IMR-90 (cell line): ENCODE measurements around the gene SMOC1. TPM values are rescaled to one million over a fixed set of nuclear protein-coding genes. Genes with fewer than 3 reads are reported as not detected.

ENCODE experiments used
- ATAC-seq: fragments of 200-7000 bp; cut with Tn5 transposase; 2 replicates; pipeline ENCODE4 v1.9.1; 2020; ENCODE audit warnings: low read depth, mild to moderate bottlenecking, moderate library complexity
- BruUV-seq: library from RNA; stranded (reverse); fragments of 400-500 nt; replicated peaks from 2 replicates; lab custom pipeline; 2021; lab: Mats Ljungman, UMichigan
- CTCF ChIA-PET: fragments of 300-600 bp; formaldehyde crosslinking; extraction: SDS; loops from one replicate; lab custom pipeline; 2021; ENCODE audit warnings: antibody characterized with exemption; lab: Yijun Ruan, JAX
- POLR2A ChIA-PET: fragments of 300-600 bp; sonication (Branson Sonifier 250); formaldehyde crosslinking; loops from one replicate; lab custom pipeline; 2022; ENCODE audit warnings: antibody characterized with exemption; ENCODE audit not compliant: unreplicated experiment; lab: Charles Lee
- DNase-seq: peaks from one replicate; pipeline ENCODE4 v3.0.0; 2013
- H2AFZ ChIP-seq: replicated peaks from 2 replicates; pipeline ENCODE3; 2013; ENCODE audit warnings: low read length, mild to moderate bottlenecking; ENCODE audit not compliant: poor library complexity
- H2AK5ac ChIP-seq: 2 replicates; pipeline ENCODE4 v1.6.1; 2013; ENCODE audit warnings: low read depth, low read length, inconsistent platforms
- H2AK9ac ChIP-seq: replicated peaks from 2 replicates; pipeline ENCODE3; 2013; ENCODE audit warnings: mild to moderate bottlenecking, low read depth, low read length, moderate library complexity; ENCODE audit not compliant: poor library complexity
- H2BK120ac ChIP-seq: 2 replicates; pipeline ENCODE4 v1.6.1; 2013; ENCODE audit warnings: low read depth, low read length, inconsistent platforms
- H2BK15ac ChIP-seq: 3 replicates; pipeline ENCODE4 v1.6.1; 2013; ENCODE audit warnings: low read depth, low read length, inconsistent platforms
- H2BK20ac ChIP-seq: 2 replicates; pipeline ENCODE4 v1.6.1; 2013; ENCODE audit warnings: low read depth, mild to moderate bottlenecking, inconsistent platforms, low read length, moderate library complexity
- H2BK5ac ChIP-seq: 2 replicates; pipeline ENCODE4 v1.6.1; 2013; ENCODE audit warnings: mild to moderate bottlenecking, low read depth, low read length, inconsistent platforms; ENCODE audit not compliant: poor library complexity, severe bottlenecking
- H3K14ac ChIP-seq: replicated peaks from 2 replicates; pipeline ENCODE4 v1.6.1; 2013; ENCODE audit warnings: low read depth, low read length, inconsistent platforms
- H3K18ac ChIP-seq: 2 replicates; pipeline ENCODE4 v1.6.1; 2013; ENCODE audit warnings: low read depth, low read length, control low read depth
- H3K23ac ChIP-seq: 2 replicates; pipeline ENCODE4 v1.6.1; 2013; ENCODE audit warnings: low read depth, low read length, inconsistent platforms
- H3K27ac ChIP-seq: 2 replicates; pipeline ENCODE4 v1.5.1; 2013; ENCODE audit warnings: mild to moderate bottlenecking, control low read depth, low read length; ENCODE audit not compliant: insufficient read depth
- H3K27me3 ChIP-seq: 2 replicates; pipeline ENCODE4 v1.6.1; 2013; ENCODE audit warnings: low read length; ENCODE audit not compliant: control insufficient read depth, insufficient read depth
- H3K36me3 ChIP-seq: 2 replicates; pipeline ENCODE4 v1.6.1; 2013; ENCODE audit warnings: low read length, mixed read lengths; ENCODE audit not compliant: control insufficient read depth, insufficient read depth
- H3K4ac ChIP-seq: 2 replicates; pipeline ENCODE4 v1.6.1; 2013; ENCODE audit warnings: low read depth, low read length, inconsistent platforms
- H3K4me1 ChIP-seq: 2 replicates; pipeline ENCODE4 v1.6.1; 2013; ENCODE audit warnings: low read length, mixed read lengths; ENCODE audit not compliant: control insufficient read depth, insufficient read depth
- H3K4me2 ChIP-seq: 2 replicates; pipeline ENCODE4 v1.6.1; 2013; ENCODE audit warnings: low read depth, mild to moderate bottlenecking, control low read depth, low read length, moderate library complexity
- H3K4me3 ChIP-seq: 2 replicates; pipeline ENCODE4 v1.5.1; 2013; ENCODE audit warnings: low read depth, mild to moderate bottlenecking, control low read depth, low read length, moderate library complexity; ENCODE audit not compliant: insufficient read depth
- H3K56ac ChIP-seq: 2 replicates; pipeline ENCODE4 v1.6.1; 2013; ENCODE audit warnings: low read length, inconsistent platforms; ENCODE audit not compliant: insufficient read depth; ENCODE audit errors: extremely low read depth
- H3K79me1 ChIP-seq, 2 experiments: 2 replicates each; pipeline ENCODE4 v1.6.1; 2013; ENCODE audit warnings: low read length in 2 of 2, inconsistent platforms in 1 of 2, low read depth in 1 of 2
- H3K9ac ChIP-seq: 2 replicates; pipeline ENCODE4 v1.6.1; 2013; ENCODE audit warnings: low read depth, low read length, control low read depth
- H3K9me1 ChIP-seq: 2 replicates; pipeline ENCODE4 v1.6.1; 2013; ENCODE audit warnings: low read length, inconsistent platforms; ENCODE audit not compliant: insufficient read depth
- H3K9me3 ChIP-seq: 2 replicates; pipeline ENCODE4 v1.6.1; 2013; ENCODE audit warnings: low read length; ENCODE audit not compliant: control insufficient read depth, insufficient read depth
- H4K20me1 ChIP-seq: 2 replicates; pipeline ENCODE4 v1.6.1; 2013; ENCODE audit warnings: low read length, inconsistent platforms; ENCODE audit not compliant: insufficient read depth
- H4K5ac ChIP-seq: 2 replicates; pipeline ENCODE4 v1.6.1; 2013; ENCODE audit warnings: mild to moderate bottlenecking, low read depth, low read length, control low read depth
- H4K8ac ChIP-seq, 2 experiments: 2 replicates each; pipeline ENCODE4 v1.6.1; 2013; ENCODE audit warnings: low read depth in 2 of 2, low read length in 2 of 2, control low read depth in 1 of 2, inconsistent platforms in 1 of 2
- H4K91ac ChIP-seq: 2 replicates; pipeline ENCODE4 v1.6.1; 2013; ENCODE audit warnings: low read depth, low read length, inconsistent platforms; ENCODE audit not compliant: insufficient read depth
- BHLHE40 ChIP-seq: fragments of 150-350 bp; IDR thresholded peaks from 2 replicates; pipeline ENCODE4 v1.6.1; 2016; ENCODE audit warnings: mild to moderate bottlenecking, low read depth, low read length
- CEBPB ChIP-seq: IDR thresholded peaks from 2 replicates; pipeline ENCODE4 v1.6.1; 2012; ENCODE audit warnings: low read depth, low read length, improper control_type of control experiment
- CHD1 ChIP-seq: IDR thresholded peaks from 2 replicates; pipeline ENCODE4 v1.6.1; 2012; ENCODE audit warnings: low read depth, low read length, improper control_type of control experiment
- FOS ChIP-seq: fragments of 150-350 bp; IDR thresholded peaks from 2 replicates; pipeline ENCODE4 v1.6.1; 2016; ENCODE audit warnings: low read depth, low read length
- MAFK ChIP-seq: IDR thresholded peaks from 2 replicates; pipeline ENCODE4 v1.6.1; 2012; ENCODE audit warnings: low read depth, low read length, improper control_type of control experiment
- MAZ ChIP-seq: IDR thresholded peaks from 2 replicates; pipeline ENCODE4 v1.6.1; 2012; ENCODE audit warnings: low read depth, mild to moderate bottlenecking, low read length, improper control_type of control experiment, moderate library complexity, borderline replicate concordance
- MXI1 ChIP-seq: IDR thresholded peaks from 2 replicates; pipeline ENCODE4 v1.6.1; 2012; ENCODE audit warnings: low read depth, mild to moderate bottlenecking, low read length, moderate library complexity, borderline replicate concordance
- NFE2L2 ChIP-seq: fragments of 150-350 bp; IDR thresholded peaks from 2 replicates; pipeline ENCODE4 v1.6.1; 2016; ENCODE audit warnings: low read depth, mild to moderate bottlenecking, low read length
- POLR2A ChIP-seq: IDR thresholded peaks from 2 replicates; pipeline ENCODE4 v1.6.1; 2012; ENCODE audit warnings: mild to moderate bottlenecking, low read depth, low read length
- RAD21 ChIP-seq: IDR thresholded peaks from 2 replicates; pipeline ENCODE4 v1.6.1; 2012; ENCODE audit warnings: low read length, improper control_type of control experiment
- RCOR1 ChIP-seq: IDR thresholded peaks from 2 replicates; pipeline ENCODE4 v1.6.1; 2012; ENCODE audit warnings: mild to moderate bottlenecking, low read length, improper control_type of control experiment; ENCODE audit not compliant: insufficient replicate concordance
- RFX5 ChIP-seq: IDR thresholded peaks from 2 replicates; pipeline ENCODE4 v1.8.0; 2012; ENCODE audit warnings: low read depth, mild to moderate bottlenecking, low read length, moderate library complexity
- SMC3 ChIP-seq: fragments of 150-350 bp; IDR thresholded peaks from 2 replicates; pipeline ENCODE4 v1.6.1; 2016; ENCODE audit warnings: low read depth, mild to moderate bottlenecking, antibody characterized with exemption, low read length, moderate library complexity
- WGBS, 2 experiments: methylation state at CpG; one replicate each; pipeline versions ENCODE4 v1.1.5 to v1.1.7; 2013; ENCODE audit warnings: missing lambda C conversion rate in 2 of 2; ENCODE audit not compliant: insufficient read length in 1 of 2; ENCODE audit errors: extremely low coverage in 2 of 2; 5-methylcytosine and 5-hydroxymethylcytosine counted together
- dilution Hi-C: fragments of 300-500 bp; cut with HindIII; formaldehyde crosslinking; loops from one replicate; pipeline ENCODE4 v1.14.3; 2018; ENCODE audit warnings: low sequenced_read_pairs; ENCODE audit not compliant: unreplicated experiment
- in situ Hi-C: fragments of 300-500 bp; cut with MboI; formaldehyde crosslinking; loops from 3 replicates; pipeline ENCODE4 v1.14.3; 2019; ENCODE audit warnings: low sequenced_read_pairs, inconsistent platforms, mixed read lengths
- intact Hi-C: fragments of 100-400 bp; cut with micrococcal nuclease; formaldehyde crosslinking; loops from 2 replicates; pipeline ENCODE4 v1.10.0; 2022
- polyA plus RNA-seq, 3 experiments: library from polyadenylated mRNA; depleted of rRNA; stranded (reverse); fragments of >200 nt; gene quantifications; 2 replicates each; pipeline ENCODE4 v1.2.3, GENCODE V29; 2012; ENCODE audit warnings: low replicate concordance in 1 of 3
- total RNA-seq: library from RNA; depleted of rRNA; stranded (reverse); fragments of >200 nt; gene quantifications from 2 replicates; pipeline ENCODE4 v1.2.3, GENCODE V29; 2012
- TF ChIP-seq, protein P1 (sequence below): fragments of 150-350 bp; IDR thresholded peaks from 2 replicates; pipeline ENCODE4 v1.6.1; 2016; ENCODE audit warnings: low read depth, mild to moderate bottlenecking, low read length, moderate library complexity, borderline replicate concordance
- TF ChIP-seq, protein P2 (sequence below): fragments of 150-350 bp; IDR thresholded peaks from 2 replicates; pipeline ENCODE4 v1.6.1; 2017; ENCODE audit warnings: mild to moderate bottlenecking, antibody characterized with exemption, low read length, low read depth
- TF ChIP-seq, protein P3 (sequence below): conservative IDR thresholded peaks from 2 replicates; pipeline ENCODE4 v1.5.1; 2012; ENCODE audit warnings: mild to moderate bottlenecking, low read depth, low read length, improper control_type of control experiment

Gene SMOC1
- total and polyA plus RNA-seq, 2 of the 4 experiments (the other 2 are of a cell fraction), result 0.90 to 4.1 TPM

DNA sequence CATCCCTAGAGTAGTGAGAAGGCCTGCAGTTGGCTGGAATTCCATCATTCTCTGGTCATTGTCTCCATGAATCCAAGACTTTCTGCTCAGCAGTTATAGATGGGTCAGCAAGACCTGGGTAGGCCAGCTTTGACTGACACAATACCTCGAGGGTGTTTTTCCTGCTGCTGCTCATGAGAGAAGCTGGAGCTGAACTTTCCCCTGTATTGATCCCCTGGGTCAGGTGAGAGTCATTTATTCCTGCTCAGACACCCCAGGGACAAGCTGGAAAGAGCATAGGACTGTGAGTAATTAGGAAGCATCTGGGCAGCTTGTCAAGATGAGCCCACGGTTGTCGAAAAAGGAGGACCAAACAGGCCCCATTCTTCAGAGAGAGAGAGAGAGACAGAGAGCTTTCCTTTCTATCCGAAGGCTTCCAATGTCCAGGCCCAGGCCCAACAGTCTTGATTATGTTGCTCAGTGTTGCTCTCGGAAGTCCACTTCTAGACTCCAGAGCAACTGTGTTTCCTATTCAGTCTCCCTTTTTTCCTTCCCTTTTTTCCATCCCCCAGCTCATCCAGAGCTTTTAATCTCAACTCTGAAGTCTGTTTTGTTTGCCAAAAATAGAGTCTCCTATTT lies 178.4 kb downstream of the SMOC1 start:
- BruUV-seq, result no TSS peak
- no peaks in the 10 kb centered on the region for H3K79me1 ChIP-seq

More for the DNA sequence above, 178.4 kb downstream of the SMOC1 start:
- WGBS, 2 experiments, result 30% methylated on average over 3 of the region's 5 CpGs; no CpG with 5 or more reads in 1 of the 2 experiments
- in situ Hi-C loops, result no loop called here
- no peak overlapping the region for H2AFZ ChIP-seq
- H3K14ac ChIP-seq, result no peak overlapping the region
- no peak overlapping the region for H4K5ac ChIP-seq
- POLR2A ChIA-PET, result no interaction called here
- intact Hi-C loops, result no loop called here
- H3K9ac ChIP-seq, result no peak overlapping the region
- no peaks in the 10 kb centered on the region for H3K9me1 ChIP-seq
- H3K36me3 ChIP-seq, result no peaks in the 10 kb centered on the region
- H3K9me3 ChIP-seq, result no peaks in the 10 kb centered on the region
- H3K23ac ChIP-seq, result no peak overlapping the region
- no peak overlapping the region for H2AK9ac ChIP-seq
- ATAC-seq (no peak), DNase-seq (no peak)
- CTCF ChIA-PET, result interaction anchor here (0.6 to 1.6 kb wide), 2 partner anchors 16 to 17 kb away, joined by 3 to 4 read pairs; no protein-coding TSS in a partner anchor
- no peak overlapping the region for H4K91ac ChIP-seq
- no peak overlapping the region for H3K27ac ChIP-seq
- H2BK20ac ChIP-seq, result no peak overlapping the region
- TF ChIP-seq CEBPB (no peak), NFE2L2 (no peak), MAFK (no peak), RCOR1 (no peak), POLR2A (no peak), MAZ (no peak), BHLHE40 (no peak), MXI1 (no peak), CHD1 (no peak), SMC3 (no peak), FOS (no peak), RAD21 (no peak), RFX5 (no peak)
- TF ChIP-seq, protein P1, sequence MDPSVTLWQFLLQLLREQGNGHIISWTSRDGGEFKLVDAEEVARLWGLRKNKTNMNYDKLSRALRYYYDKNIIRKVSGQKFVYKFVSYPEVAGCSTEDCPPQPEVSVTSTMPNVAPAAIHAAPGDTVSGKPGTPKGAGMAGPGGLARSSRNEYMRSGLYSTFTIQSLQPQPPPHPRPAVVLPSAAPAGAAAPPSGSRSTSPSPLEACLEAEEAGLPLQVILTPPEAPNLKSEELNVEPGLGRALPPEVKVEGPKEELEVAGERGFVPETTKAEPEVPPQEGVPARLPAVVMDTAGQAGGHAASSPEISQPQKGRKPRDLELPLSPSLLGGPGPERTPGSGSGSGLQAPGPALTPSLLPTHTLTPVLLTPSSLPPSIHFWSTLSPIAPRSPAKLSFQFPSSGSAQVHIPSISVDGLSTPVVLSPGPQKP, result no peak
- TF ChIP-seq, protein P2, sequence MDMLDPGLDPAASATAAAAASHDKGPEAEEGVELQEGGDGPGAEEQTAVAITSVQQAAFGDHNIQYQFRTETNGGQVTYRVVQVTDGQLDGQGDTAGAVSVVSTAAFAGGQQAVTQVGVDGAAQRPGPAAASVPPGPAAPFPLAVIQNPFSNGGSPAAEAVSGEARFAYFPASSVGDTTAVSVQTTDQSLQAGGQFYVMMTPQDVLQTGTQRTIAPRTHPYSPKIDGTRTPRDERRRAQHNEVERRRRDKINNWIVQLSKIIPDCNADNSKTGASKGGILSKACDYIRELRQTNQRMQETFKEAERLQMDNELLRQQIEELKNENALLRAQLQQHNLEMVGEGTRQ, result no peak
- TF ChIP-seq, protein P3, sequence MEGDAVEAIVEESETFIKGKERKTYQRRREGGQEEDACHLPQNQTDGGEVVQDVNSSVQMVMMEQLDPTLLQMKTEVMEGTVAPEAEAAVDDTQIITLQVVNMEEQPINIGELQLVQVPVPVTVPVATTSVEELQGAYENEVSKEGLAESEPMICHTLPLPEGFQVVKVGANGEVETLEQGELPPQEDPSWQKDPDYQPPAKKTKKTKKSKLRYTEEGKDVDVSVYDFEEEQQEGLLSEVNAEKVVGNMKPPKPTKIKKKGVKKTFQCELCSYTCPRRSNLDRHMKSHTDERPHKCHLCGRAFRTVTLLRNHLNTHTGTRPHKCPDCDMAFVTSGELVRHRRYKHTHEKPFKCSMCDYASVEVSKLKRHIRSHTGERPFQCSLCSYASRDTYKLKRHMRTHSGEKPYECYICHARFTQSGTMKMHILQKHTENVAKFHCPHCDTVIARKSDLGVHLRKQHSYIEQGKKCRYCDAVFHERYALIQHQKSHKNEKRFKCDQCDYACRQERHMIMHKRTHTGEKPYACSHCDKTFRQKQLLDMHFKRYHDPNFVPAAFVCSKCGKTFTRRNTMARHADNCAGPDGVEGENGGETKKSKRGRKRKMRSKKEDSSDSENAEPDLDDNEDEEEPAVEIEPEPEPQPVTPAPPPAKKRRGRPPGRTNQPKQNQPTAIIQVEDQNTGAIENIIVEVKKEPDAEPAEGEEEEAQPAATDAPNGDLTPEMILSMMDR, result no peak
- H2BK15ac ChIP-seq, result no peak overlapping the region
- no peaks in the 10 kb centered on the region for H4K20me1 ChIP-seq
- dilution Hi-C loops, result no loop called here
- H3K4me2 ChIP-seq, result no peak overlapping the region
- peaks cover 4% of the 10 kb centered on the region; the same call in 1 of the 2 replicates for H3K27me3 ChIP-seq
- H2AK5ac ChIP-seq, result no peak overlapping the region
- H3K4me3 ChIP-seq, result no peak overlapping the region
- H3K18ac ChIP-seq, result no peak overlapping the region
- no peak overlapping the region for H3K56ac ChIP-seq
- no peak overlapping the region for H4K8ac ChIP-seq
- H3K4me1 ChIP-seq, result no peaks in the 10 kb centered on the region
- H3K4ac ChIP-seq, result no peak overlapping the region
- H2BK120ac ChIP-seq, result no peak overlapping the region
- no peak overlapping the region for H2BK5ac ChIP-seq
